ENCODE results near the gene MOB3B. TPM values are rescaled to one million over a fixed set of nuclear protein-coding genes. Genes with fewer than 3 reads are reported as not detected.
A peak's percentile ranks its signal among the peaks of the same experiment; 100 is the strongest.

The MOB3B gene
- total RNA-seq, 2 donors from 2014 or later: 0.85 to 2.9 TPM

DNA sequence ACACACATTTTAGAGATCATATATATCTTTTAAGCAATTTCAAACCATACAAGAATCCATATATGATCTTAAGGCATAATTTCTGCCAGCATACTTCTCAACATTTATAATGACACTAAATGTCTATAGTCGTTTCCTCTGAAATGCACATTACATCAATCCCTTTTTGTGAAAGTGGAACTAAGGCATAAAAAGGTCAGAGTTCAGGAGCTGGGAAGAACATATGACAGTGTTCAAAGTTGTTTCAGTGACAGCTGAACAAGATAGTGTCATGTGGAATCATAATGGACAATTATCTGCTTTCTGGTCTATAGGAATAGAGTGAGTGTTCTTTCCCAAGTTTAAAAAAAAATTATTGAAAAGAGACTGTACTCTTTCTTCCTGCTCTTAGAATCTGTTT, 2.4 kb upstream of the MOB3B start:
- peaks cover 0 to 15% of the 10 kb centered on the region in 2 donors for H3K4me1 ChIP-seq
- DNase-seq (ENCODE audit: low spot score): no peak
- TF ChIP-seq, protein P1, sequence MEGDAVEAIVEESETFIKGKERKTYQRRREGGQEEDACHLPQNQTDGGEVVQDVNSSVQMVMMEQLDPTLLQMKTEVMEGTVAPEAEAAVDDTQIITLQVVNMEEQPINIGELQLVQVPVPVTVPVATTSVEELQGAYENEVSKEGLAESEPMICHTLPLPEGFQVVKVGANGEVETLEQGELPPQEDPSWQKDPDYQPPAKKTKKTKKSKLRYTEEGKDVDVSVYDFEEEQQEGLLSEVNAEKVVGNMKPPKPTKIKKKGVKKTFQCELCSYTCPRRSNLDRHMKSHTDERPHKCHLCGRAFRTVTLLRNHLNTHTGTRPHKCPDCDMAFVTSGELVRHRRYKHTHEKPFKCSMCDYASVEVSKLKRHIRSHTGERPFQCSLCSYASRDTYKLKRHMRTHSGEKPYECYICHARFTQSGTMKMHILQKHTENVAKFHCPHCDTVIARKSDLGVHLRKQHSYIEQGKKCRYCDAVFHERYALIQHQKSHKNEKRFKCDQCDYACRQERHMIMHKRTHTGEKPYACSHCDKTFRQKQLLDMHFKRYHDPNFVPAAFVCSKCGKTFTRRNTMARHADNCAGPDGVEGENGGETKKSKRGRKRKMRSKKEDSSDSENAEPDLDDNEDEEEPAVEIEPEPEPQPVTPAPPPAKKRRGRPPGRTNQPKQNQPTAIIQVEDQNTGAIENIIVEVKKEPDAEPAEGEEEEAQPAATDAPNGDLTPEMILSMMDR (IDR thresholded peaks at IDR 0.05): no peak
- H3K9me3 ChIP-seq: no peaks in the 10 kb centered on the region
- no peaks in the 10 kb centered on the region for H3K36me3 ChIP-seq
- H3K4me3 ChIP-seq: no peak overlapping the region
- no peak overlapping the region for H3K27ac ChIP-seq
- no peaks in the 10 kb centered on the region for H3K27me3 ChIP-seq

DNA sequence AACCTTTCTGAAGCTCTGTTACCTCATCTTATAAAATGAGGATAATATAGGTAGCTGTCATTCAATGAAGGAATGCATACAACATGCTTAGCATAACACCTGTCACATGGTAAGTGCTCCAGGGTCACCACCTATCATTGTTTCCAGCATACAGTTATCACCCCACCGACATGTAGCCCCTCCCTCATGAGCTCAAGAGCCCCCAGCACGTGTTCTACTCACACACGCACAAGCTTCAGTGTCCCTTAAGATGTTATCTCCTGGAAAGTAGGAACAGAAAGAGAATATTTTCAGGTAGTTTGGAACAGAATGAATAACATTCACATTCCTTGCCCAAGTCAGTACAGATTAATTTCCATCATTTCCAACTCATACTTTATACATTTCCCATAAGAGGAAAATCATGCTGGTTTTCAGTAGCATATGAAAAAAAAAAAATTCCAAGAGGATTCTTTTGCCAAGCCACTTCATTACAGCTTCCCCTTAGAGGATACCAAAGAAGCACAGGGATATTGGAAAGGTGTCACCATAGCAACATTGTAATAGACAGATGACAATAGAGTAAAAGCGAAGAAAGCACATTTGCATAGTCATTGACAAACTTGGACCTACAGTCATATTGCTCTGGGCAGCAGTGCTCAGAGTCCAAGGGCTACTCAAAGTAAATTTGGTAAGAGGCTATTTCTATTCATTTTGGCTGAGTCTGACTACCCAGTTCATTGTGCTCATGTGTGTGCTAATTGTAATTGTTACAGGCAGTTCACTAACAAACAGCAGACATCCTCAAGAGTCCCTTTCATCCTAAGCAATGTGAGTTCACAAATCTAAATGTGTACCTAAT, 1.5 kb upstream of the MOB3B start:
- H3K4me1 ChIP-seq: peaks cover 0 to 15% of the 10 kb centered on the region in 2 donors
- no peak overlapping the region for H3K4me3 ChIP-seq
- H3K9me3 ChIP-seq: no peaks in the 10 kb centered on the region
- H3K36me3 ChIP-seq: no peaks in the 10 kb centered on the region
- DNase-seq (ENCODE audit: low spot score): no peak
- no peaks in the 10 kb centered on the region for H3K27me3 ChIP-seq
- no peak overlapping the region for H3K27ac ChIP-seq
- TF ChIP-seq, protein P1 (IDR thresholded peaks at IDR 0.05): no peak

DNA sequence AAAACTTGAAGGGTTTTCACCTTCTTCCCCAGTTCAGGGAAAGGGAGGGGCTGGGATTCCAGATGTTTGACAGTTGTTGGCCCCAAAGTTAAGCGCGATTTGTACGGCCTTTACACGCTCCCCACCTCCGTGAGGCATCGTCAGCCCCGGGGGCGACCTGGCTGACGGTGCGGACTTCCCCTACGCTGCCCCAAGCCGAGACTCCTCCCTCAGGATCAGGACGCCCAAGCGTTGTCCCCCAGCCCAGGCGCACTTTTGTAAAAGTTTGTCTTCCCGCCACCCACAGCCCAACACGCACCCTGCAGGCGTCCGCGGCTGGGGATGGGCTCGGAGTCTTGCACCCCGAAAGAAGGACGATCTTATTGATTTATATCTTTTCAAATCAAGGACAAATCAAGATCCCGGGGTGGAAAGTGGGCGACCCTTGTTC, 713 bp downstream of the MOB3B start:
- Histone ChIP-seq H3K4me3 (peak overlapping the region; percentile 68 to 74), H3K27ac (peak overlapping the region; percentile 69 to 84), H3K27me3 (no peaks in the 10 kb centered on the region), H3K4me1 (peaks cover 0 to 15% of the 10 kb centered on the region in 2 donors), H3K36me3 (no peaks in the 10 kb centered on the region), H3K9me3 (no peaks in the 10 kb centered on the region)
- DNase-seq (ENCODE audit: low spot score): peak; percentile 70
- TF ChIP-seq, protein P1 (IDR thresholded peaks at IDR 0.05): no peak

DNA sequence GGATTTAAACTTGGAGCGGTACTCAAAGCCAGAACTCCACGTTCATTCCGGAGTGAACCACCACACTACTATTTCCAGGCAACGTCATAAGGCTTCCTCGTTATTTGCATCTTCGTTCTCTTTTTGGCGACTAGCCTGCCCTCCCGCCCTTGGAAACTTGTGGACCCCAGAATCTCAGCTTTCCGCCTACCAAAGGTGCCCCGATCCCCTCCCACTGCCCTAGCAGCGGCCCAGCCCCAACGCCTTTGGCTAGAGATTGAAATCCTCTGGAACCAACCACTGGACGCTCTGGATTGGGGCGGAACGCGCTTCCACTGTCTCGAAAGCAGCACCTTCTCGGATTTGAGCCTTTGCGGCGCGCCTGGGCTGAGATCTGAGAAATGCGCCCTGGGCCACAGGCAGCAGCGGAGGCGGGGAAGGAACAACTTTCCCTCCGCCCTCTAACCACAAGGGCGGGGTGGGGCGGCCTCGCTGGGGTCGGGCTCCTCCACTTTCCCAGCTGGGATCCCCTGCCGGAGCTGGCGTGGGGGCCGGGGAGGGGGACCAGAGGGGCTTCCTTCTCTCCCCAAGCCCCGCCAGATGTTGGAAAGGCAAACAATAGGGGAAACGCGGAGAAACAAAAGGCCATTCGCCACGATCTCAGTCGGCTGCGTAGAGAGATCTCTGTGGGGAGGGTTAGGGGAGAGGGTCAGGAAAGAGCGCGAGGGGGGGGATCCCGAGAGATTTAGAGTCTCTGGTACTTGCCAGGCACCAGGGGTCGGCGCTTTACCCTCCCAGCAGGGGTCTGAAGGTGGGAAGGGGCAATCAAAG, 1.3 kb downstream of the MOB3B start:
- TF ChIP-seq, protein P1 (IDR thresholded peaks at IDR 0.05): no peak
- Histone ChIP-seq H3K27me3 (no peaks in the 10 kb centered on the region), H3K9me3 (no peaks in the 10 kb centered on the region), H3K36me3 (no peaks in the 10 kb centered on the region), H3K4me3 (peak overlapping the region; percentile 68 to 74), H3K27ac (peak overlapping the region; percentile 69 to 84), H3K4me1 (peaks cover 0 to 15% of the 10 kb centered on the region in 2 donors)
- DNase-seq (ENCODE audit: low spot score): peak; percentile 83

DNA sequence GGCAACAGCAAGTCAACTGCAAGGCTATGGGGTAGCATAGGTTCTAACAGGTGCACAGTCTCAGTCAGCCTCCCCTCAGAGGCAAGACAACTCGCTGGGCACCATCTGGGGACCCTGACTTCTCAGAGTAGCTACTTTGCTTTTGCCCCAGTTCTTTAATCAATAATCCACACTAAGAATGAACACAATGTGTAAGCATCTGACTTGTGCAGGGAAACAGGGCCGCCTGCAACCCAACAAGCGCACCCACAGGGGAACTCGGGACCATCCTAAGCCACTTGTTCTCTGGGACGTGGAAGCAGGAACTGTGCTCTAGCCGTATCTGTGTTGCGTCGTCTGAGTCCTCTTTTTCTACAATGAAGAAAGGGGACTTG, 1.9 kb downstream of the MOB3B start:
- Histone ChIP-seq H3K36me3 (no peaks in the 10 kb centered on the region), H3K27ac (peak overlapping the region; percentile 69 to 84), H3K4me3 (peak overlapping the region; percentile 68 to 74), H3K9me3 (no peaks in the 10 kb centered on the region), H3K27me3 (no peaks in the 10 kb centered on the region), H3K4me1 (peaks cover 0 to 15% of the 10 kb centered on the region in 2 donors)
- TF ChIP-seq, protein P1 (IDR thresholded peaks at IDR 0.05): no peak
- no peak for DNase-seq (ENCODE audit: low spot score)

All from right atrium auricular region (tissue), 2 donors.